DOHH2 (cell line): ENCODE measurements around the gene LRRC74B.
"Not testable (repeated sequence)": the region's sequence is repeated elsewhere in the genome, so short reads cannot be mapped to it uniquely, and the experiment has no call there.

Source experiments
- H3F3A ChIP-seq: fragments of 200-600 bp; sonication (generic), shearing (Covaris generic); 2 replicates; pipeline ENCODE4 v1.6.0; 2016; ENCODE audit warnings: antibody characterized with exemption, mild to moderate bottlenecking; ENCODE audit not compliant: control insufficient read depth, insufficient read depth
- H3K27ac ChIP-seq: fragments of 200-600 bp; sonication (generic); 2 replicates; pipeline ENCODE4 v1.5.1; 2014; ENCODE audit warnings: low read depth, mild to moderate bottlenecking, low read length, moderate library complexity
- H3K27me3 ChIP-seq: fragments of 200-600 bp; sonication (generic); 2 replicates; pipeline ENCODE4 v1.6.1; 2014; ENCODE audit warnings: mild to moderate bottlenecking, low read length, mixed read lengths; ENCODE audit not compliant: control insufficient read depth
- H3K36me3 ChIP-seq: fragments of 200-600 bp; sonication (generic); 2 replicates; pipeline ENCODE4 v1.6.1; 2014; ENCODE audit warnings: mild to moderate bottlenecking, low read length, moderate library complexity, mixed read lengths; ENCODE audit not compliant: control insufficient read depth
- H3K4me1 ChIP-seq: fragments of 200-600 bp; sonication (generic); 2 replicates; pipeline ENCODE4 v1.6.1; 2014; ENCODE audit warnings: mild to moderate bottlenecking, low read length, mixed read lengths; ENCODE audit not compliant: control insufficient read depth
- H3K4me2 ChIP-seq: fragments of 200-600 bp; sonication (generic); 2 replicates; pipeline ENCODE4 v1.6.0; 2014; ENCODE audit warnings: mild to moderate bottlenecking, low read length, moderate library complexity
- H3K4me3 ChIP-seq: fragments of 200-600 bp; sonication (generic); 2 replicates; pipeline ENCODE4 v1.5.1; 2014; ENCODE audit warnings: mild to moderate bottlenecking, low read length, mixed read lengths
- H3K79me2 ChIP-seq: fragments of 200-600 bp; sonication (generic); 2 replicates; pipeline ENCODE4 v1.6.1; 2014; ENCODE audit warnings: mild to moderate bottlenecking, low read length, mixed read lengths; ENCODE audit not compliant: control insufficient read depth
- H3K9me2 ChIP-seq: fragments of 200-600 bp; sonication (generic); replicated peaks from 2 replicates; pipeline ENCODE4 v1.6.1; 2014; ENCODE audit warnings: mild to moderate bottlenecking, low read length, mixed read lengths; ENCODE audit not compliant: control insufficient read depth
- H3K9me3 ChIP-seq: fragments of 200-600 bp; sonication (generic); 2 replicates; pipeline ENCODE4 v1.6.1; 2014; ENCODE audit warnings: antibody characterized with exemption, low read length, mixed read lengths; ENCODE audit not compliant: control insufficient read depth, insufficient read depth
- H4K20me1 ChIP-seq: fragments of 200-600 bp; sonication (generic); 2 replicates; pipeline ENCODE4 v1.6.0; 2014; ENCODE audit warnings: low read depth, mild to moderate bottlenecking, antibody characterized with exemption, low read length, moderate library complexity; ENCODE audit not compliant: control insufficient read depth, insufficient read depth
- EZH2phosphoT487 ChIP-seq: fragments of 200-600 bp; sonication (generic); IDR thresholded peaks from 2 replicates; pipeline ENCODE4 v1.6.1; 2017; ENCODE audit warnings: borderline replicate concordance, mild to moderate bottlenecking, antibody characterized with exemption, low read length, moderate library complexity, mixed read lengths
- TF ChIP-seq, protein P1 (sequence below): fragments of 200-600 bp; sonication (generic); IDR thresholded peaks from one replicate; pipeline ENCODE4 v1.5.1; 2014; ENCODE audit warnings: antibody characterized with exemption, mild to moderate bottlenecking, low read depth, low read length; ENCODE audit not compliant: poor library complexity, severe bottlenecking

The LRRC74B gene

DNA sequence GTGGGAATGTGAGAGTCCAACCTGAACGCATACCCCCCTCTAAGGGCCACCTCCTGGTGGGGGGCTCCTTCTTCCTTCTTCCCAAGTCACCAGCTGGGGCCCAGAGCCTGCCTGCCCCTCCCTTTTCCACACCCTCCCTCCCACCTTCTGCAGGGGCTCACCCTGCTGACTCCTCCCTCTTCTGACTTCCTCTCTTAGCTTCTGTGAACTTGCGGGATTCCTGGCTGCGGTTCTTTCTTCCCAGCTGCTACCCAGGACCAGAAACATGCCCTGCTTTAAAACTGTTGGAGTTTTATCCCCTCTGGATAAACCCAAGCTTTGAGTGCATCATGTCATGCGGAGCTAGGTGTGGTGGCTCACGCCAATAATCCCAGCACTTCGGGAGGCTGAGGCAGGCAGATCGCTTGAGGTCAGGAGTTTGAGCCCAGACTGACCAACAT is 10.2 kb downstream of the LRRC74B start:
- Histone ChIP-seq H3K4me1 (peaks cover 23% of the 10 kb centered on the region), H3K27ac (no peak overlapping the region), H3K36me3 (no peaks in the 10 kb centered on the region), H3K9me2 (no peaks in the 10 kb centered on the region), H3K4me2 (peak overlapping the region; percentile 57), H3K27me3 (peaks cover 11% of the 10 kb centered on the region), H4K20me1 (no peaks in the 10 kb centered on the region), H3F3A (no peaks in the 10 kb centered on the region), H3K79me2 (no peaks in the 10 kb centered on the region), H3K4me3 (peak overlapping the region; percentile 24; the same call in 1 of the 2 replicates), H3K9me3 (no peaks in the 10 kb centered on the region)
- TF ChIP-seq, protein P1, sequence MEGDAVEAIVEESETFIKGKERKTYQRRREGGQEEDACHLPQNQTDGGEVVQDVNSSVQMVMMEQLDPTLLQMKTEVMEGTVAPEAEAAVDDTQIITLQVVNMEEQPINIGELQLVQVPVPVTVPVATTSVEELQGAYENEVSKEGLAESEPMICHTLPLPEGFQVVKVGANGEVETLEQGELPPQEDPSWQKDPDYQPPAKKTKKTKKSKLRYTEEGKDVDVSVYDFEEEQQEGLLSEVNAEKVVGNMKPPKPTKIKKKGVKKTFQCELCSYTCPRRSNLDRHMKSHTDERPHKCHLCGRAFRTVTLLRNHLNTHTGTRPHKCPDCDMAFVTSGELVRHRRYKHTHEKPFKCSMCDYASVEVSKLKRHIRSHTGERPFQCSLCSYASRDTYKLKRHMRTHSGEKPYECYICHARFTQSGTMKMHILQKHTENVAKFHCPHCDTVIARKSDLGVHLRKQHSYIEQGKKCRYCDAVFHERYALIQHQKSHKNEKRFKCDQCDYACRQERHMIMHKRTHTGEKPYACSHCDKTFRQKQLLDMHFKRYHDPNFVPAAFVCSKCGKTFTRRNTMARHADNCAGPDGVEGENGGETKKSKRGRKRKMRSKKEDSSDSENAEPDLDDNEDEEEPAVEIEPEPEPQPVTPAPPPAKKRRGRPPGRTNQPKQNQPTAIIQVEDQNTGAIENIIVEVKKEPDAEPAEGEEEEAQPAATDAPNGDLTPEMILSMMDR: no peak
- TF ChIP-seq EZH2phosphoT487: no peak

DNA sequence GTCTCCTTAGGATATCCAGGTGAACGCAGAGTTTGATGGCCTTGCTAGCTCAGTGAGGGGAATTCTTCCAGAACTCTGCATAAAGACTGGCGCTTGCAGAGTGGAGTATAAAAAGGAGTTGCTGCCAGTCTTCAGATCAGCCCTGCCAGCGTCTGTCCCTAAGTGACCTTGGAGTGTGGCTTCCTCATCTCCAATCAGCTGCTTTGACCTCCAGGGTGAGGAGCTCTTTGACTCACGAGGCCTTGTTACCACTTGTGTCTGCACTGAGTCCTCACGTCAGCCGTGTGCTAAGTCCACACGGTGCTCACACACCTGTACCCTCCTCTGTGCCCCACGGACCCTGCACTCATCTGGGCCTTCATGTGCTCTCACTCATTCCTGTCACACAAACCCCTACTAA is 14.6 kb downstream of the LRRC74B start:
- H3K79me2 ChIP-seq, H3K4me3 ChIP-seq, H4K20me1 ChIP-seq, H3F3A ChIP-seq, H3K27ac ChIP-seq, H3K9me3 ChIP-seq, H3K9me2 ChIP-seq, H3K4me2 ChIP-seq, H3K36me3 ChIP-seq: not testable (repeated sequence)
- Histone ChIP-seq H3K4me1 (peaks cover 11% of the 10 kb centered on the region), H3K27me3 (peaks cover 14% of the 10 kb centered on the region)

- H3K4me2 ChIP-seq, H3K27ac ChIP-seq, H3K4me3 ChIP-seq, H3K36me3 ChIP-seq, H3K9me2 ChIP-seq, H3K9me3 ChIP-seq, H4K20me1 ChIP-seq, H3F3A ChIP-seq, H3K4me1 ChIP-seq, H3K79me2 ChIP-seq: not testable (repeated sequence)
- peaks cover 11% of the 10 kb centered on the region for H3K27me3 ChIP-seq
Measured at GRCh38 chr22:21061660-21062321, 16.0 kb downstream of the LRRC74B start.

- not testable (repeated sequence) for H3K4me1 ChIP-seq, H4K20me1 ChIP-seq, H3K4me2 ChIP-seq, H3K79me2 ChIP-seq, H3K4me3 ChIP-seq, H3F3A ChIP-seq, H3K9me3 ChIP-seq, H3K9me2 ChIP-seq, H3K27ac ChIP-seq, H3K36me3 ChIP-seq, H3K27me3 ChIP-seq
Measured at GRCh38 chr22:21064425-21064824, 18.7 kb downstream of the LRRC74B start.
